H7 (cell line): ENCODE results near the gene TUBGCP4. TPM values are rescaled to one million over a fixed set of nuclear protein-coding genes. Genes with fewer than 3 reads are reported as not detected.
A peak's percentile ranks its signal among the peaks of the same experiment; 100 is the strongest.

Experiments used
- DNase-seq: peaks from one replicate; pipeline ENCODE4 v3.0.0; 2012
- H3K27me3 ChIP-seq: 2 replicates; pipeline ENCODE4 v1.6.0; 2011; ENCODE audit warnings: mild to moderate bottlenecking, low read length; ENCODE audit not compliant: control insufficient read depth, insufficient read depth
- H3K36me3 ChIP-seq: replicated peaks from 2 replicates; pipeline ENCODE4 v1.5.1; 2011; ENCODE audit warnings: low read length; ENCODE audit not compliant: control insufficient read depth, insufficient read depth
- H3K4me3 ChIP-seq: 2 replicates; pipeline ENCODE4 v1.5.1; 2011; ENCODE audit warnings: low read depth, mild to moderate bottlenecking, control low read depth, low read length, moderate library complexity; ENCODE audit not compliant: insufficient read depth
- total RNA-seq: library from RNA; depleted of rRNA; stranded (reverse); fragments of >200 nt; shearing (Covaris generic); gene quantifications from 2 replicates; pipeline ENCODE4 v1.2.3, GENCODE V29; 2014; rRNA removed

The TUBGCP4 gene, protein sequence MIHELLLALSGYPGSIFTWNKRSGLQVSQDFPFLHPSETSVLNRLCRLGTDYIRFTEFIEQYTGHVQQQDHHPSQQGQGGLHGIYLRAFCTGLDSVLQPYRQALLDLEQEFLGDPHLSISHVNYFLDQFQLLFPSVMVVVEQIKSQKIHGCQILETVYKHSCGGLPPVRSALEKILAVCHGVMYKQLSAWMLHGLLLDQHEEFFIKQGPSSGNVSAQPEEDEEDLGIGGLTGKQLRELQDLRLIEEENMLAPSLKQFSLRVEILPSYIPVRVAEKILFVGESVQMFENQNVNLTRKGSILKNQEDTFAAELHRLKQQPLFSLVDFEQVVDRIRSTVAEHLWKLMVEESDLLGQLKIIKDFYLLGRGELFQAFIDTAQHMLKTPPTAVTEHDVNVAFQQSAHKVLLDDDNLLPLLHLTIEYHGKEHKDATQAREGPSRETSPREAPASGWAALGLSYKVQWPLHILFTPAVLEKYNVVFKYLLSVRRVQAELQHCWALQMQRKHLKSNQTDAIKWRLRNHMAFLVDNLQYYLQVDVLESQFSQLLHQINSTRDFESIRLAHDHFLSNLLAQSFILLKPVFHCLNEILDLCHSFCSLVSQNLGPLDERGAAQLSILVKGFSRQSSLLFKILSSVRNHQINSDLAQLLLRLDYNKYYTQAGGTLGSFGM
- total RNA-seq = 15.5 and 19.1 TPM in 2 replicates

DNA sequence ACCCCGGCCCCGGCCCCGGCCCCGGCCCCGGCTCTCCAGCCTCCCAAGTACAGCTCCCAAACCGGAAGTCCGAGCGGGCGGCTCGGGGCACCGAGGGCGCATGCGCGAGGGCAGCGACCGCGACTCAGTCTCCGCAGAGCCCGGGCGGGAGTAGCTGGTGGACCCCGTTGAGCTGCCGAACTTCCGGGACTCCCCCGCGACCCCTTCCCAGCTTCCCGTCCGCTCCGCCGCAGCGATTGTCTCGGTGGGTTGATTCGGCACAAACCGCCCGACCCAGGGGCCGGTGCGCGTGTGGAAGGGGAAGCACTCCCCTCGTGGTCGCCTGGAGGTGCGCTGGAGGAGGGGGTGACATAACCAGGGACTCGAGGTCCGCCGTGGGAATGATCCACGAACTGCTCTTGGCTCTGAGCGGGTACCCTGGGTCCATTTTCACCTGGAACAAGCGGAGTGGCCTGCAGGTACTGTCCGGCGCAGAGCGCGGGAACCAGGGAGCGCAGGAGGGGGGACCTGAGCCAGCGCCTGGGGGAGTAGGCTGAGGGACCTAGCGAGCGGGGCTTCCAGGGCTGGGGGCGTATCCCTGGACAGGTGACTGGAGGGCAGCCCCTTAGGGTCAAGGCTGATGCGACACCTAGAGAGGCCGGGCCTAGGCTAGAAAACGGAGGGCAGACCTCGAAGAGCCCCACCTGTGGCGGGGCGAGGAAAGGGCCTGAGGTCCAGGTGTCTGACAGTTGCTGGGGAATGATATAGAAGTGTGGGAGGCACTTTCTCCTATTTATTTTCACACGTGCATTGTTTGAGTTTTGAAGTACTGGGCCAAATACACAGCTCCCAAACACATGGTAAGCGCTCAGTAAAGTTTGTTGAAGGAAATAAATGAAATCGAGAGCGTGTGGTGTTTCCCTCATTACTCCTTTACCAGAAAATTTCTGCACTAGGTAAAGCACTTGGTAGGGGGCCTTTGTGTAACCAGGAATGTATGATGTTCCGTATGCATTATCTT lies at the start of gene TUBGCP4, which contains the start of gene ZSCAN29:
Gene TUBGCP4 (plus strand): TSS at position 127 of the 1,000 bp plus-strand sequence. CDS start 254 bp downstream, at position 381.
Gene ZSCAN29 (minus strand): TSS at position 69 of the 1,000 bp plus-strand sequence. CDS start 1,130 bp downstream, outside the sequence.
- Histone ChIP-seq H3K27me3 (no peaks in the 10 kb centered on the region), H3K36me3 (peaks cover 12% of the 10 kb centered on the region), H3K4me3 (peak within 1 kb of the TSS; percentile 97)
- peak; percentile 99 for DNase-seq

DNA sequence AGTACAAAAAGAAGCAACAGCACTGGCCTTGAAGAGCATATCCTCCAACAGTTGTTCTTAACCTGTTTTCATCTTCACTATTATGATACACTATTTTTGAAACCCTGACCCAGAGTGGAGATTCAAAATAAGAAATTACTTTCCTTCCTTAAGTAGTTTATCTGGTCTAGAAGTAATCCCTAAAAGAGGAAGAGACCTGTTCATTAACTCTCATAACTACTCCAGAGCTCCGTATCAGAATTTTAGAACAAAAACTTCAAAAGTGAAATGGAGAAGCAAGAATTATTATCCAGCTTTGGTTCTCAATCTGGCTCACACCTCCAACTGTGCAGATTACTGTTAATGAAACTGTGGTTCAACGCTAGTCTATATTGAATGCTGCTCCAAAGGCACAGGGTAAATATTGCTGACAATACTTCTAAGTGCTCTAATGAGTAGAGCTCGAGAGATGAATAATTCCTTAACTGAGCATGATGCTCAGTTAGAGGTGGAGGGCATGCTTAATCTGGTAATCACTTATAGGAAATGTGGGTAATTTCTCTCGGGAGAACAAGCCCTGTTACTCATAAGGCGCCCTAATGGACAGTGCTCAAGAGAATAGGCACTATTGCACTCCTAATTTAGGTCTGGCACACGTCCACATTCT lies 45.7 kb upstream of the TUBGCP4 start:
- no peak overlapping the region for H3K4me3 ChIP-seq
- no peaks in the 10 kb centered on the region; the same call in 1 of the 2 replicates for H3K27me3 ChIP-seq
- no peak for DNase-seq
- H3K36me3 ChIP-seq = no peaks in the 10 kb centered on the region; the same call in 1 of the 2 replicates

DNA sequence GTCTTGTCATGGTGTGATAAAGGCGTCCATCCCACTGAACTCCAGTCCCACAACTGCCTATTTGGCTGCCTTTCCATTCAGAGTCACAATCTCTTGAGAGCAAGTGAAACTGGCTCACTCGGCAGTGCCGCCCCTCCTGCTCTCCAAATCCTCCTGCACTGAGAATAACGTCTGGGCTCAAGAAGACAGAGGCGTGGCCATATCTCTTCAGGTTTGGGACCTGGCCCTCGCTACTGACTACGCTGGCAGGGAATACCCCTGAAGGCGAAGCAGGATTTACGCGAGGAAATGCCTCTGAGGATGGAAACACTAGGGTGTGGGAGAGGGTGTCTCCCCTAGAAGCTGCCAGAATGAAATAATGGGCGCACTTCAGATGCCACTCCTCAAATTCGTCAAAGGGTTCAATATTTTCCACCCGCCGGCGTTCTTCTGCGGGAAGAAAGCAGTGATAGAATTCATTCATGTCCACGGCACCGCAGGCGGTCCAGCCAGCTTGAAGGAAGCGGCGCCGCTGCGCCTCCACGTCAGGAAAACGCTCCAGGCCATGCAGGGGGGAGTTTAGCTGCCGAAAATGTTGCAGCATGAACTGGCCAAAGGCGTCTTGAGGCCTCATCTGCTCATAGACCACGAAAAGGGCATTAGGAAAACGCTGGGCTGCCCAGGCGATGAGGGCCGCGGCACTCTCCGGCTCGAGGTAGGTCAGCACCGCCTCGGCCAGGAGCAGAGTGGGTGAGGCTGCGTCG lies 41.5 kb upstream of the TUBGCP4 start:
- no peaks in the 10 kb centered on the region; the same call in none of the 2 replicates for H3K36me3 ChIP-seq
- H3K4me3 ChIP-seq = peak overlapping the region; percentile 87
- H3K27me3 ChIP-seq = no peaks in the 10 kb centered on the region
- peak; percentile 9 for DNase-seq

DNA sequence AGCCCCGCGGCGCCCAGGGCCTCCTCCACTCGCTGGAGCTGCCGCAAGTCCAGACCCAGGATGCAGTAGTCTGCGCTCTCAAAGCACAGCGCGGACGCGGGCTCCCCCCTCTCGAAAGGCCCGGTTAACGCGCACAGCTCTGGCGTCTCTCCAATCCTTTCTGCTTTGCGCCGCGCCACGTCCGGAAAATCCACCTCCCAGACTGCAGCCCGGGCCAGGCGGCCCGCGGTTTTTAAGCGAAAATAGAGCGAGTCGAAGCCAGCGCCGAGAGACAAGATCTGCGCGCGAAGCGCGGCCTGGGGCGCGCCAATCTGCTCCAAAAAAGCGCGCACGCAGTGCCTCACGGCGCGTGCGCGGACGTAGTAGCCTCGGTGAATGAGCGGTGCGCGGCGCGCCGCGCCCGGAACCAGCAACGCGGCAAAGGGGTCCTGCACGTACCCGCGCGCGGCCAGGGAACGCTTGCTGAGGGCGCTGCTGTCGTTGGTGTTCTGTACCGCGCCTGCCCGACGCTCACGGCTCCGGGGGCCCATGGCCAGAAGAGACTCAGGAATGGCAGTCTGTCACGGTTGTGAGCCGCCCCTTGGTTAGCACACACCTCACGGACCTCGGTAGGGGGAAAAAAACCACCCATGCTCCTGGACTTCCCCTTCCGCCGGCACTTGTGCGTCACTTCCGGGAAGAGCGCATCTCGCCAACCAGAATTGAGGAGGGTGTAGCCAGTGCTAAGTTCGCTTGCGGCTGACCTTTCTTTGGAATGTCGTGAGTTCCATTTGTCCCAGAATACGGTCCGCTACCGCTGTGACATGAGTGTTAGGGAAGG lies 40.7 kb upstream of the TUBGCP4 start, which contains the start of gene LCMT2:
Gene LCMT2 (minus strand): TSS at position 614 of the 820 bp plus-strand sequence. CDS start 84 bp downstream, at position 530.
- H3K4me3 ChIP-seq = peak within 1 kb of the TSS; percentile 87

DNA sequence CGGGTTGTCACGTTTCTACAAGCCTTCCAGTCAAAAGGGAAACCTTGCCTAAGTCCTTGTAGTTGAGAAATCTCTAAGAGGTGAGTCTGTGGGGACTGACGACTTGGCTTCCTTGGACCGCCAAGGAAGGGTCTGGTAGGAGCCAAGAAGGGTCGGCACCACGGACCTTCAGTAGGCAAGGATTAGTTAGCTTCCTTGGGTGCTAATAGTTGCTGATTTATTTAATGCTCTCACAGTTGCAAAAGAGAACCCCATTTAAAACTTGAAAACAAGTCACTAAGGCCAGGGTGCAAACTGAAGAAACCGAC lies 40.2 kb upstream of the TUBGCP4 start:
- DNase-seq = no peak
- H3K27me3 ChIP-seq = no peaks in the 10 kb centered on the region
- peak overlapping the region; percentile 87 for H3K4me3 ChIP-seq
- H3K36me3 ChIP-seq = no peaks in the 10 kb centered on the region; the same call in none of the 2 replicates

More for the DNA sequence above, 40.7 kb upstream of the TUBGCP4 start, which contains the start of gene LCMT2:
- H3K27me3 ChIP-seq = no peaks in the 10 kb centered on the region
- DNase-seq = peak; percentile 91
- no peaks in the 10 kb centered on the region; the same call in none of the 2 replicates for H3K36me3 ChIP-seq

DNA sequence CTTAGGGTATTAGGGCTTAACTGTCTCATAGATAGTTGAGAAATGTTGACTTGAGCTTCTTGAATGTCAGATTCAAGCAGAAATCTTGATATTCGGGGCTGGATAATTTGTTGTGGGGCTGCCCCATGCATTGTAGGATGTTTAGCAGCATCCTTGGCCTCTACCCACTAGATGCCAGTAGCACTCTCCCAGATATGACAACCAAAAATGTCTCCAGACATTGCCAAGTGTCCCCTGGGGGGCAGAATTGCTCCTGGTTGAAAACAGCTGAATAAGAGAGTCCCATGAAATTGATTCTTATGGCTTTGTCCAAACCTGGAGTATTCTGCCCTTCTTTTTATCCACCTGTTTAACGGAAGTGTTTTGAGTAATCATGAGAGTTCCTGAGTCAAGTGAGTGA lies 24.6 kb upstream of the TUBGCP4 start:
- Histone ChIP-seq H3K4me3 (no peak overlapping the region), H3K27me3 (no peaks in the 10 kb centered on the region), H3K36me3 (no peaks in the 10 kb centered on the region; the same call in 1 of the 2 replicates)
- no peak for DNase-seq

DNA sequence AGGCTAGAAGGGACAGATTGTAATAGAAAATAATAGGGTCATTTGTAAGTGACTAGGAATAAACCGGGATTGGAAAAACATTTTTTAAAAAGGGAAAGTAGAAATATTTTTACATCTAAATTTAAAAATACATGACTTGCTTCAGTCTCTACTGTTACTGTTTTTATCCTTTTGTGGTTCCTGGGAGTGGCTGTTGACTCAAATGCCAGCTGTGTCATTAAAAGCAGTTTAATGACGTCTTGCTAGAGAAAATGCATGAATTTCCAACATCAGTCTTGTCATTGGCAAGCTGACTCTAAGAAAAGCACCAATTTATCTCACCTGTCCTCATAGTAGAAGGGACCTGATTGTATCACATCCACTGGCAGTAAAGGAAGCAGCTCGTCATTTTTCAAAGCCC lies 23.8 kb upstream of the TUBGCP4 start:
- H3K36me3 ChIP-seq = no peaks in the 10 kb centered on the region; the same call in none of the 2 replicates
- no peak for DNase-seq
- H3K27me3 ChIP-seq = no peaks in the 10 kb centered on the region
- no peak overlapping the region for H3K4me3 ChIP-seq

DNA sequence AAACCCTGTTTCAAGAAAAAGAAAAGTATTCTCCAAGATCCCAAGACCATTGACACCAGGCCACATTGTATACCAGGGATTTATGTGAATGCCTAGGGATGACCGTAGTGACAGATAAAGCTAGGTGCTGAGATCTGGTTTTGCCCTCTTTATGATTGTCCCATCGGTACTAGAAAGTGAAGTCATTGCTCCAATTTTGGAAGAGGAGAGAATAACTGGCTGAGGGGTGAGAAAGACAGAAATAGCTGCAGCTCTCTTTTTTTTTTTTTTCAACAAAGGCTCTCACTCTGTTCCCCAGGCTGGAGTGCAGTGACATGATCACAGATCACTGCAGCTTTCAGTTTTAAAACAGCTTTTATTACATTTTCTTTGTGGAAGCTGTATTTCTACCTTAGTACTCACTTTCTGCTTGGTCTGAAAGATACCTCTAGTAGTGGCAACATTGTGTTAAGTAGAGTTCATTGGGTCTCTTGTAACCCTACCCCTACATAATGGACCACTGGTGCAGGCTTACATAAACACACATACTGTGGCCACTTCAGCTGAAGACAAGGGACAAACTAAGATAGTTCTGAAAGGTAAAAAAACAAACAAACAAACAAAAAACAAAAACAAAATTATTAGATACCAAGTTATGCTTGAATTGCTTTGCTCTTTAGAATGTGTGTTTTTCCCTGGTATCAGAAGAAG lies 18.1 kb upstream of the TUBGCP4 start:
- Histone ChIP-seq H3K4me3 (no peak overlapping the region), H3K27me3 (no peaks in the 10 kb centered on the region), H3K36me3 (no peaks in the 10 kb centered on the region; the same call in none of the 2 replicates)
- no peak for DNase-seq

DNA sequence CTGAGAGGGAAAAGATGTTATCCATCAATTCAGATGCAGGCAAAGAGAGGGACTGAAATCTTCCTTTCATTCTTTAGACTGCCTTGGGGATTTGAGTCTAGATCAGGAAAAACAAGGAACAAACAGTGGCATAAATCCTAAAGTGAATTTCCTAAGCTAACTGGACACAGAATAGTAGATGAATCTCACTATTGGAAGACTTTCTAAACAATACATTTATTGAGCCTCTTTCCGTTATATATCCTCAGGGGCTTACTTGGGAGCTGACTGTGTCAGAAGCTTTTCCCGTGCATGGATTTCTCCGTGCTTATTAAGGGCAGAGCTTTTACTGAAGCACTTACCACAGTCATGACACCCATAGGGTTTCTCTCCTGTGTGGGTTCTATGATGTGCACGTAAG lies 10.1 kb upstream of the TUBGCP4 start:
- H3K27me3 ChIP-seq = no peaks in the 10 kb centered on the region
- peaks cover 33% of the 10 kb centered on the region for H3K36me3 ChIP-seq
- DNase-seq = no peak
- H3K4me3 ChIP-seq = no peak overlapping the region

DNA sequence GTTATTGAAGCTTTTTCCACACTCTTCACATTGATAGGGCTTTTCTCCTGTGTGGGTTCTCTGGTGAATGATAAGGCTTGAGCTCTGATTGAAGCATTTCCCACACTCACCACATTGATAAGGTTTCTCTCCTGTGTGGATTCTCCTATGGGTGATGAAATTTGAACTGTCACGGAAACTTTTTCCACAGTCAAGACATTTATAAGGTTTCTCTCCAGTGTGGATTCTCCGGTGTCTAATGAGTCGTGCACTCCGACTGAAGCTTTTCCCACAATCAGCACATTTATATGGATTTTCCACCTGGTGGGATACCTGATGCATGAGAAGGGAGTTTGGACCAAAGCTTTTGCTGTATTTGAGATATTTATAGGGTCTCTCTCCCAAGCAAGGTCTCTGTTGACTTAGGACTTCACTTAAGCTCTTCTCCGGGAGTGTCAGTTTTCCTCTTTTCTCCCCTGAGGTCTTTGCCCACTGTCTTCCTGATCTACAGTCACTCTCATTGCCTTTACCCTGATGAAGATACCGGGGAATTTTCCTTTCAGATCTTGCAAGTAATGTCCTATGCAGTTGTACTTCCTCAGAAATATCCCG lies 9.5 kb upstream of the TUBGCP4 start:
- no peak for DNase-seq
- Histone ChIP-seq H3K36me3 (peaks cover 38% of the 10 kb centered on the region), H3K27me3 (no peaks in the 10 kb centered on the region), H3K4me3 (no peak overlapping the region)

DNA sequence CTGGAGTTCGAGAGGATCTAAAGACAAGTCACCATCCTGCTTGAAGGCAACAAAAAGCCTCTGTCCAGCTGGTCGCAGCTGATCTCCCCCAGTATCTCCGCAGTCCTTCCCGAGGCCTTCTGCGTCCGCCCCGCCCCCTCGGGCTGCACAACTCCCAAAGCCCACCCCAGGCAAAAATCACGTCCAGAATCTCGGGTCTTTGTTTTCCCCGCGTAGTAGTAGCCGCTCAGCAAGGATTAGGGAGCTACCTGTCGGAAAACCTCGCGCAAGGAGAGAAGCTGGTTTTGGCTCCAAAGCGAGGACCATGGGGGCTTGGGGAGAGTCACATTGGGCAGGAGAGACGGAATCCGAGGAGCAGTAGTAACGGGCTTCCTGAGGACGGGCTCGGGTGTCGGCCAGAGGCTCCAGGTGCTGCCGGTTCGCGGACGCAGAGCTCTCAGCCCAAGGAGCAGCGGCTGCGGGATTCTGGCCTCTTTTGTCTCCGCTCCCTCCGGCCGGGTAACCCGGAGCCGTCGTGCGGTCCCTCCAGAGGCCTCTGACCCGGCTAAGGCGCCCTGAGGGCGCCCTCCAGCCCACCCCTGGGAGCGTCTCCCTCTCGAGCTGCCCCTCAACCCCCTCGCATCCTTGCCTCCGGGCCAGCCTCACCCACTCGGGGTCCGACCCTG lies 459 bp upstream of the TUBGCP4 start:
- no peaks in the 10 kb centered on the region for H3K27me3 ChIP-seq
- H3K36me3 ChIP-seq = peaks cover 15% of the 10 kb centered on the region
- peak overlapping the region; percentile 97 for H3K4me3 ChIP-seq
- peak; percentile 73 for DNase-seq
